Measurements from ENCODE around the gene TSHZ2. TPM values are rescaled to one million over a fixed set of nuclear protein-coding genes. Genes with fewer than 3 reads are reported as not detected.

TSHZ2 gene
- total RNA-seq, 4 donors from 2014 or later, result 35.6 to 83.5 (median 48.8) TPM

DNA sequence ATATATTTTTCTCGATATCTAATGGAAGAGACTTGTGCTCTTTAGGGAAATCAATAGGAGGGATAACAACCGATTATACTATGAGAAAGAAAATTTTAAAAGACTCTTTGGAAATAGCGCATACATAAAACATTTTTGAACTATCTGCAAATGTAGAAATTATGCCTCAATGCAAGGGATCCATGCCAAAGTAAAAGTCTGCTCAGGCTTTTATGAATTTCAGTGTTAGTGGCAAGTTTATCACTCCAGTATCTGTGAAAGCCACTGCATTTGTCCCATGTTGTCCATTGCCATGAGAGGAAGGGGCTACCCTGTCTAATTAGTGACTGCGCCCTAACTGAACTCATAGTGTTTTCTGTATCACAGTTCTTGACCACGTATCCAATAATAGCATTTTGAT is 81.4 kb downstream of the TSHZ2 start:
- TF ChIP-seq CTCF (IDR thresholded peaks at IDR 0.05), result no peak

DNA sequence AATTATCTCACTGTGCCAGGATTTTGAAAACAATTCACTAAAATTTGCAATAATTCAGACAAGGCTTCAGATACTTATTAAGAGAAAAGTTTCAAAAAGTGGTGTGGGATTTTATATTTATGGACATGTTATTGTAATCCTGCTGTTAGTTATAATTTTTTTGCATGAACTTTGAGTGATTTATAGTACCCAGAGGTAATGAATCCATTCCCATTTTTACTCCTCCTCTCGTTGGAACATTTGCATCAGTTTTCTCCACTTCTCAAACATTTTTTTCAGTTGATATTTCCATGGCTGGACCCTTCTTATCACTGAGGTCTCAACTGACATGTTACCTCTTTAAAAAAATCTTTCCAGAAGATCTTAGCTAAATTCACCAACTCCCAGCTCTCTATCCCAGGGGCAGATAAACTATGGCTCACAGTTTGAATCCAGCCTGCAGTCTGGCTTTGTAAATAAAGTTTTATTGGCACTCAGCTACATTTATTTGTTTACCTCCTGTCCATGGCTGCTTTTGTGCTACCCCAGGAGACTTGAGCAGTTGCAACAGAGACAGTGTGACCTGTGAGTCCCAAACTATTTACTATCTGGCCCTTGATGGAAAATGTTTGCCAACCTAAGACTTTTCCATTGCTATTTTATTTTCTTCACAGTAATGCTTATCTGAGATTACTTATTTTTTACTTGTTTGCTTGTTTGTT is 83.4 kb downstream of the TSHZ2 start:
- TF ChIP-seq CTCF (IDR thresholded peaks at IDR 0.05), result no peak
- no peak for ATAC-seq (ENCODE audit: low FRiP score)
- DNase-seq (ENCODE audit: low spot score), result no peak

More for the DNA sequence above, 81.4 kb downstream of the TSHZ2 start:
- no peak for ATAC-seq (ENCODE audit: low FRiP score)
- DNase-seq (ENCODE audit: low spot score), result no peak

GRCh38 chr20:53057579-53057978 is 85.4 kb downstream of the TSHZ2 start:
- DNase-seq (ENCODE audit: low spot score) (no peak), ATAC-seq (ENCODE audit: low FRiP score) (no peak)
- no peak for TF ChIP-seq CTCF (IDR thresholded peaks at IDR 0.05)

DNA sequence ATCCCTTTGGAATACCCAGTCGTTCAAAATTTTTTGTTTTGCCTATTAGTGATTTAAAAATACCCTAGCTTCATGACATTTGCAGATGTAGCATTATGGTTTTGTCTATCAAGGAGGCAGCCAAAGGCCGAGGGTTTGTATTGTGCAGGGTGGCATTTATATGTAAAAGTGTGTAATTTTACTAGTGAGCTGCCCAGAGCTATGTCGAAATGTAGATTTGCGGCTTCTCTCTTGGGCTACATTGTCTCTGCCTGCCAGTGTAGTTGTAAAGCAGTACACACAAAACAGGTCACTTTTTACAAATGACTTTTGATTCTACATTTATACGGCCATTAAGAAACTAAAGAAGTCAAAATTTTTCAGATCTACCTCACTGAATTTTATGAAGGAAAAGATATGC is 87.7 kb downstream of the TSHZ2 start:
- DNase-seq (ENCODE audit: low spot score), result no peak
- TF ChIP-seq CTCF (IDR thresholded peaks at IDR 0.05), result no peak
- ATAC-seq (ENCODE audit: low FRiP score), result no peak

GRCh38 chr20:53061192-53062108 is 89.3 kb downstream of the TSHZ2 start:
- no peak for DNase-seq (ENCODE audit: low spot score)
- no peak for ATAC-seq (ENCODE audit: low FRiP score)
- no peak for TF ChIP-seq CTCF (IDR thresholded peaks at IDR 0.05)

DNA sequence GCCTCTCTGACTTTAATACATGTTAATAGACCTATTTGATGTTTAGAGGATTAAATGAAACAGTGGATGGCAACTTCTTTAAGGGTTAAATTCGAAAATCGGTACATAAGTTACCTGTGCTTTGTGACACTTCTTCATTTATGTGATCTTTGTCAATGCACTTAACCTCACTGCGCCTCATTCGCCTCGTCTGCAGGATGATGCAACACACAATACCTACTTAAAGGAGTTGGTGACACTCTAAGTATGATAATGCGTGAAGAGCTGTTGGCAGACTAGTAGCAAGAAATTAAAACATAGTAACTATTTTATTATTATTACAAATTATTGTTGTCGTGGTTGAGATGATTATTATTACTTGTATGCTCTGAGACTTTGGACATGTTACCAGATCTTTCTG is 92.8 kb downstream of the TSHZ2 start:
- DNase-seq (ENCODE audit: low spot score), result no peak
- TF ChIP-seq CTCF (IDR thresholded peaks at IDR 0.05), result no peak
- no peak for ATAC-seq (ENCODE audit: low FRiP score)
